K562 (cell line): ENCODE results near the gene GGNBP2. TPM values are rescaled to one million over a fixed set of nuclear protein-coding genes. Genes with fewer than 3 reads are reported as not detected.

ENCODE experiments used
- E2F8 ChIP-seq: fragments of 450-650 bp; IDR thresholded peaks from 2 replicates; pipeline ENCODE4 v1.7.1; 2018; ENCODE audit warnings: mild to moderate bottlenecking, low read depth; ENCODE audit not compliant: partially characterized antibody
- MECOM ChIP-seq: fragments of 250-450 bp; sonication (Bioruptor Pico); IDR thresholded peaks from 2 replicates; pipeline ENCODE4 v1.8.0; 2022; ENCODE audit warnings: inconsistent platforms
- MEF2A ChIP-seq: IDR thresholded peaks from 2 replicates; pipeline ENCODE4 v1.6.1; 2011; ENCODE audit warnings: low read depth, mild to moderate bottlenecking, low read length, moderate library complexity; ENCODE audit not compliant: control insufficient read depth
- PCBP2 ChIP-seq: fragments of 200-400 bp; formaldehyde crosslinking; IDR thresholded peaks from 2 replicates; pipeline ENCODE4 v1.6.1; 2018; ENCODE audit warnings: low read length, low read depth, mild to moderate bottlenecking, moderate library complexity; ENCODE audit not compliant: poor library complexity, severe bottlenecking
- YY1 ChIP-seq, 3 experiments: IDR thresholded peaks; 2 replicates each; pipeline ENCODE4 v1.6.1; 2011; ENCODE audit warnings: low read length in 2 of 3, mild to moderate bottlenecking in 2 of 3, moderate library complexity in 2 of 3, borderline replicate concordance in 1 of 3, control low read depth in 1 of 3, low read depth in 1 of 3; ENCODE audit not compliant: insufficient read depth in 3 of 3, insufficient replicate concordance in 2 of 3, control insufficient read depth in 1 of 3, insufficient read length in 1 of 3; ENCODE audit errors: extremely low read depth in 1 of 3
- ZBTB26 ChIP-seq: fragments of 450-650 bp; formaldehyde crosslinking; IDR thresholded peaks from 2 replicates; pipeline ENCODE4 v1.4.0; 2022; ENCODE audit warnings: missing genetic modification characterization
- ZNF12 ChIP-seq: sonication (generic); formaldehyde crosslinking; IDR thresholded peaks from 2 replicates; pipeline ENCODE4 v1.4.0; 2020; ENCODE audit warnings: mild to moderate bottlenecking, missing genetic modification reagents
- polyA plus RNA-seq, 8 experiments: library from polyadenylated mRNA; depleted of rRNA in 4 of 8; stranded (reverse) in 5 of 8; unstranded in 3 of 8; fragments of >200 nt; fragmentation: Nextera tagmentation in 2 of 8; fragmentation: Illumina TruSeq in 1 of 8; extraction: Ambion mirVana in 2 of 8; extraction: Trizol in 1 of 8; gene quantifications; 2 replicates each; pipeline versions ENCODE4 v1.2.1 to v1.2.3, GENCODE V29; 2011 to 2014; ENCODE audit warnings: inconsistent platforms in 1 of 8, missing spikeins in 1 of 8
- total RNA-seq, 7 experiments: library from RNA; depleted of rRNA in 6 of 7; stranded (reverse); fragments of >200 nt in 6 of 7; fragmentation: Illumina TruSeq in 2 of 7; extraction: Trizol in 2 of 7; gene quantifications; 2 replicates each; pipeline versions ENCODE4 v1.2.1 to v1.2.3, GENCODE V29; 2011 to 2021; ENCODE audit warnings: low replicate concordance in 1 of 7
- TF ChIP-seq, protein P1 (sequence below): sonication (generic); formaldehyde crosslinking; IDR thresholded peaks from 2 replicates; pipeline ENCODE4 v1.8.0; 2022; ENCODE audit warnings: mild to moderate bottlenecking, missing genetic modification reagents
- TF ChIP-seq, protein P2 (sequence below): fragments of 250-450 bp; sonication (Bioruptor Pico); IDR thresholded peaks from 2 replicates; pipeline ENCODE4 v1.4.0; 2020; ENCODE audit warnings: mild to moderate bottlenecking
- TF ChIP-seq, protein P3 (sequence below): fragments of 450-650 bp; formaldehyde crosslinking; conservative IDR thresholded peaks from 2 replicates; pipeline ENCODE4 v1.4.0; 2022; ENCODE audit warnings: mild to moderate bottlenecking, missing genetic modification characterization
- TF ChIP-seq, protein P4 (sequence below): fragments of 450-650 bp; IDR thresholded peaks from 2 replicates; pipeline ENCODE4 v1.6.1; 2018; ENCODE audit not compliant: partially characterized antibody

Gene GGNBP2
- total and polyA plus RNA-seq, 9 of the 15 experiments (the other 6 are each of a cell fraction or from before 2014, with no cell fraction given), result 35.7 to 96.6 (median 64.1) TPM

DNA sequence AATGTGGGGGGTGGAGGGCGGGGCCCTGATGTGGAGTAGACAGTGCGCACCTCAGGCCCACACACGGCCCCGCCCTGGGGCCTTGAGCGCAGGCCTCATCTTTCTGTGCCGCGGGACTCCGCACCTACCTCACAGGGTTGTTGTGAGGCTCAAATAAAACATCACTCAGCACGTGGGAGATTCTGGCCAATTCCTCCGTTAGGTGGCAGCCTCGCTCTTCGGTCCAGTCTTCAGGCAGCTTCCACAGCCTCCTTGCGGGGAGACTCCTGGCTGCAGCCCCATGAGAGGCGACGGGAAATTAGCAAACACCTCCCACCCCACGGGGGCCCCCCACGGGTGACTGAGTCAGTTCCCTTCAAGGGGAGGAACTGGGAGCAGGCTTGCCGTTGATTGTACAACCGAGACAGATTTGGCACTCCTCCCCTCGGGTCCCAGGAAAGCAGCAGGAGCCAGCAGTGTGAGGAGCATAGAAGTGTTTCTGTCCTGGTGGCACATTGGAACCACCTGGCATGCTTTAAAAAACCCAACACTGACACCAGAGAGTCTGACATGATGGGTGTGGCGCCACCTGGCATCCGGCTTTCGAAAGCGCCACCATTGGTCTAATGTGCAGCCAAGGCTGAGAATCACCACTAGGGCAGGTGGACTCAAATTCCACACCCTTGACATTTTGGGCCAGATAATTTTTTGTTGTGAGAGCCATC lies 64.2 kb downstream of the GGNBP2 start (continued):
- TF ChIP-seq, protein P1, sequence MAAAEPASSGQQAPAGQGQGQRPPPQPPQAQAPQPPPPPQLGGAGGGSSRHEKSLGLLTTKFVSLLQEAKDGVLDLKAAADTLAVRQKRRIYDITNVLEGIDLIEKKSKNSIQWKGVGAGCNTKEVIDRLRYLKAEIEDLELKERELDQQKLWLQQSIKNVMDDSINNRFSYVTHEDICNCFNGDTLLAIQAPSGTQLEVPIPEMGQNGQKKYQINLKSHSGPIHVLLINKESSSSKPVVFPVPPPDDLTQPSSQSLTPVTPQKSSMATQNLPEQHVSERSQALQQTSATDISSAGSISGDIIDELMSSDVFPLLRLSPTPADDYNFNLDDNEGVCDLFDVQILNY (CRISPR knock-in tag), result no peak
- no peak for TF ChIP-seq PCBP2
- TF ChIP-seq, protein P2, sequence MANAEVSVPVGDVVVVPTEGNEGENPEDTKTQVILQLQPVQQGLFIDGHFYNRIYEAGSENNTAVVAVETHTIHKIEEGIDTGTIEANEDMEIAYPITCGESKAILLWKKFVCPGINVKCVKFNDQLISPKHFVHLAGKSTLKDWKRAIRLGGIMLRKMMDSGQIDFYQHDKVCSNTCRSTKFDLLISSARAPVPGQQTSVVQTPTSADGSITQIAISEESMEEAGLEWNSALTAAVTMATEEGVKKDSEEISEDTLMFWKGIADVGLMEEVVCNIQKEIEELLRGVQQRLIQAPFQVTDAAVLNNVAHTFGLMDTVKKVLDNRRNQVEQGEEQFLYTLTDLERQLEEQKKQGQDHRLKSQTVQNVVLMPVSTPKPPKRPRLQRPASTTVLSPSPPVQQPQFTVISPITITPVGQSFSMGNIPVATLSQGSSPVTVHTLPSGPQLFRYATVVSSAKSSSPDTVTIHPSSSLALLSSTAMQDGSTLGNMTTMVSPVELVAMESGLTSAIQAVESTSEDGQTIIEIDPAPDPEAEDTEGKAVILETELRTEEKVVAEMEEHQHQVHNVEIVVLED (CRISPR knock-in tag), result no peak
- TF ChIP-seq ZNF12 (CRISPR knock-in tag), result no peak
- peak in 1 of 3 experiments; percentile 0 for TF ChIP-seq YY1 (IDR thresholded peaks at IDR 0.05; ENCODE audit: borderline replicate concordance in 1 of 3, control insufficient read depth in 1 of 3, extremely low read depth in 1 of 3, insufficient read depth in 3 of 3, insufficient read length in 1 of 3, insufficient replicate concordance in 2 of 3, low read depth in 1 of 3, low read length in 2 of 3)
- TF ChIP-seq MEF2A, result no peak
- TF ChIP-seq, protein P3, sequence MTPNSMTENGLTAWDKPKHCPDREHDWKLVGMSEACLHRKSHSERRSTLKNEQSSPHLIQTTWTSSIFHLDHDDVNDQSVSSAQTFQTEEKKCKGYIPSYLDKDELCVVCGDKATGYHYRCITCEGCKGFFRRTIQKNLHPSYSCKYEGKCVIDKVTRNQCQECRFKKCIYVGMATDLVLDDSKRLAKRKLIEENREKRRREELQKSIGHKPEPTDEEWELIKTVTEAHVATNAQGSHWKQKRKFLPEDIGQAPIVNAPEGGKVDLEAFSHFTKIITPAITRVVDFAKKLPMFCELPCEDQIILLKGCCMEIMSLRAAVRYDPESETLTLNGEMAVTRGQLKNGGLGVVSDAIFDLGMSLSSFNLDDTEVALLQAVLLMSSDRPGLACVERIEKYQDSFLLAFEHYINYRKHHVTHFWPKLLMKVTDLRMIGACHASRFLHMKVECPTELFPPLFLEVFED (CRISPR knock-in tag), result no peak
- no peak for TF ChIP-seq ZBTB26
- no peak for TF ChIP-seq E2F8
- TF ChIP-seq, protein P4, sequence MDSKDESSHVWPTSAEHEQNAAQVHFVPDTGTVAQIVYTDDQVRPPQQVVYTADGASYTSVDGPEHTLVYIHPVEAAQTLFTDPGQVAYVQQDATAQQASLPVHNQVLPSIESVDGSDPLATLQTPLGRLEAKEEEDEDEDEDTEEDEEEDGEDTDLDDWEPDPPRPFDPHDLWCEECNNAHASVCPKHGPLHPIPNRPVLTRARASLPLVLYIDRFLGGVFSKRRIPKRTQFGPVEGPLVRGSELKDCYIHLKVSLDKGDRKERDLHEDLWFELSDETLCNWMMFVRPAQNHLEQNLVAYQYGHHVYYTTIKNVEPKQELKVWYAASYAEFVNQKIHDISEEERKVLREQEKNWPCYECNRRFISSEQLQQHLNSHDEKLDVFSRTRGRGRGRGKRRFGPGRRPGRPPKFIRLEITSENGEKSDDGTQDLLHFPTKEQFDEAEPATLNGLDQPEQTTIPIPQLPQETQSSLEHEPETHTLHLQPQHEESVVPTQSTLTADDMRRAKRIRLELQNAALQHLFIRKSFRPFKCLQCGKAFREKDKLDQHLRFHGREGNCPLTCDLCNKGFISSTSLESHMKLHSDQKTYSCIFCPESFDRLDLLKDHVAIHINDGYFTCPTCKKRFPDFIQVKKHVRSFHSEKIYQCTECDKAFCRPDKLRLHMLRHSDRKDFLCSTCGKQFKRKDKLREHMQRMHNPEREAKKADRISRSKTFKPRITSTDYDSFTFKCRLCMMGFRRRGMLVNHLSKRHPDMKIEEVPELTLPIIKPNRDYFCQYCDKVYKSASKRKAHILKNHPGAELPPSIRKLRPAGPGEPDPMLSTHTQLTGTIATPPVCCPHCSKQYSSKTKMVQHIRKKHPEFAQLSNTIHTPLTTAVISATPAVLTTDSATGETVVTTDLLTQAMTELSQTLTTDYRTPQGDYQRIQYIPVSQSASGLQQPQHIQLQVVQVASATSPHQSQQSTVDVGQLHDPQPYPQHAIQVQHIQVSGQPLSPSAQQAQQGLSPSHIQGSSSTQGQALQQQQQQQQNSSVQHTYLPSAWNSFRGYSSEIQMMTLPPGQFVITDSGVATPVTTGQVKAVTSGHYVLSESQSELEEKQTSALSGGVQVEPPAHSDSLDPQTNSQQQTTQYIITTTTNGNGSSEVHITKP, result peak; percentile 44
- TF ChIP-seq MECOM, result no peak
